Measurements from ENCODE around the gene IQSEC3.

Gene IQSEC3

DNA sequence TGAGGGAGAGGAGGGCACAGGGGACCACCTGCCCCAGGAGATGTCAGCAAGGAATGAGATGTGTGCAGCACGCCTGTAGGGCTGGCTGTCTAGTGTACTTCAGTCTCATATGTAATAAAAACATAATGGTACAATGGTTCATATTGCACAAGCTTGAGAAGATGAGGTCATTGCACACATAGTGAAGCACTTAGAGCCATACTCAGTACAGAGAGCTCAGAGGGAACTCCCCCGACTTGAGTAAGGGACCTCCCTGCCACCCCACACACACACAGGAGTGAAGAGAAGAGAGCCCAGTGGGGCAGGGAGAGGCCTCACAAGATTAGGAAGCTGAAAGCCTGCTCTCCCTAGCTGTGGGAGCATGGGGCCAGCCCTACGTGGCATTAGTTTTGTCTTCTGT is 85.9 kb downstream of the IQSEC3 start:
- H3K9me3 Mint-ChIP-seq = no peaks in the 10 kb centered on the region
- H3K27me3 Mint-ChIP-seq (ENCODE audit: low read depth) = peaks cover 17% of the 10 kb centered on the region
- no peak overlapping the region for H3K4me3 Mint-ChIP-seq
- H3K27ac Mint-ChIP-seq = peak overlapping the region in 1 of 3 experiments; percentile 28
- TF ChIP-seq, protein P1, sequence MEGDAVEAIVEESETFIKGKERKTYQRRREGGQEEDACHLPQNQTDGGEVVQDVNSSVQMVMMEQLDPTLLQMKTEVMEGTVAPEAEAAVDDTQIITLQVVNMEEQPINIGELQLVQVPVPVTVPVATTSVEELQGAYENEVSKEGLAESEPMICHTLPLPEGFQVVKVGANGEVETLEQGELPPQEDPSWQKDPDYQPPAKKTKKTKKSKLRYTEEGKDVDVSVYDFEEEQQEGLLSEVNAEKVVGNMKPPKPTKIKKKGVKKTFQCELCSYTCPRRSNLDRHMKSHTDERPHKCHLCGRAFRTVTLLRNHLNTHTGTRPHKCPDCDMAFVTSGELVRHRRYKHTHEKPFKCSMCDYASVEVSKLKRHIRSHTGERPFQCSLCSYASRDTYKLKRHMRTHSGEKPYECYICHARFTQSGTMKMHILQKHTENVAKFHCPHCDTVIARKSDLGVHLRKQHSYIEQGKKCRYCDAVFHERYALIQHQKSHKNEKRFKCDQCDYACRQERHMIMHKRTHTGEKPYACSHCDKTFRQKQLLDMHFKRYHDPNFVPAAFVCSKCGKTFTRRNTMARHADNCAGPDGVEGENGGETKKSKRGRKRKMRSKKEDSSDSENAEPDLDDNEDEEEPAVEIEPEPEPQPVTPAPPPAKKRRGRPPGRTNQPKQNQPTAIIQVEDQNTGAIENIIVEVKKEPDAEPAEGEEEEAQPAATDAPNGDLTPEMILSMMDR (IDR thresholded peaks at IDR 0.05; ENCODE audit: unreplicated experiment in 3 of 3) = no peak
- peaks cover 24% of the 10 kb centered on the region for H3K4me1 Mint-ChIP-seq
- no peaks in the 10 kb centered on the region for H3K36me3 Mint-ChIP-seq (ENCODE audit: low read depth)

DNA sequence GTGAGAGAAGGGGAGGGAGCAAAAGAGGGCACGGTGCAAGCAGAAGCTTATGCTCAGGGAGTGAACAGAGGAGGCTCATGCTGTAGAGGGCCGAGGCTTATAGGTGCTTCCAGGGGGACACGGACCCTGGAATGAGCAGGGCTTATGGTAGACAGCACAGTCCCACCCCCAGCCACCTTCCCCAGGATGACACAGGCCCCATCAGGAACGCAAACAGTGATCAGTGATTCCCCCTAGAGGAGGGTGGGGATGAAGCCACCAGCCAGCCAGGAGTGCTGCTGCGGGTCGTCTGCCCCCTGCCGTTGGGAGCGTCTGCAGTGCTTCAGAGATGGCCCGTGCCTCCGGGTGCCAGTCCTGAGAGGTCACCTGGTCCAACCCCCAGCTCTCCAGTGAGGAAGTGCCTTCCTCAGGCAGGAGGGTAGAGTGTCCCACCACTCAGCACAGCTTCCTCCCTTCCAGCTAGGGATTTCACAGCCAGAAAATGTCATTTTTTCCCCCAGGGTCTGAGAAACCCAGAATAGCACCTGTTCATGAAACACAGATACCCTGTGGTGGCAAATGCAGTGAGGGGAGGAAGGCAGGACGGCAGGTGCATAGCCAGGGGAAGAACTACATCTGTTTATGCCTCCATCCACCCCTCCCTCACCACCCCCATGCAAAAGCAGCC is 86.6 kb downstream of the IQSEC3 start:
- TF ChIP-seq, protein P1 (IDR thresholded peaks at IDR 0.05; ENCODE audit: unreplicated experiment in 3 of 3) = peak; percentile 75 to 88 (median 79)
- H3K36me3 Mint-ChIP-seq (ENCODE audit: low read depth) = no peaks in the 10 kb centered on the region
- no peak overlapping the region for H3K4me3 Mint-ChIP-seq
- H3K27ac Mint-ChIP-seq = peak overlapping the region in 2 of 3 experiments; percentile 28 to 45
- no peaks in the 10 kb centered on the region for H3K9me3 Mint-ChIP-seq
- peaks cover 17% of the 10 kb centered on the region for H3K27me3 Mint-ChIP-seq (ENCODE audit: low read depth)
- peaks cover 24% of the 10 kb centered on the region for H3K4me1 Mint-ChIP-seq

DNA sequence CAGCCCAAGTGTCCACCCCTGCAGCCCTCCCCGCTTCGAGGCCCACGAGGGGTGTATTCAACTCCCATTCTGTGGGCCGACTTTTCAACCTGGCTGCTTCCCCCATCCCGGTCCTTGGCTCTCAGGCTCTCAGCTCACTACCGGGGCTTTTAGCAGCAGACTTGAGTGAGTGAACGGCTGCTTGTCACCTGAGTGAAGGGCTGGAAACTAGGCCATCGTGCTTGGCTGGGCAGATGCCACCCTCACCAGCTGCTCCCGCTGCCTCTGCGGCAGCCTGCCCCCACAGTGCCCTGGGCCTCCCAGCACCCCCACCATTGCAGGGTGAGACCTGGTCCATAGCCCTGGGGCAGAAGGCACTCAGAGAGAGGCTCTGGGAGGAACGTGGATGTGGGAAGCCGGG is 87.5 kb downstream of the IQSEC3 start:
- Mint-ChIP-seq H3K27me3 (ENCODE audit: low read depth) (peaks cover 17% of the 10 kb centered on the region), H3K4me1 (peaks cover 19% of the 10 kb centered on the region), H3K36me3 (ENCODE audit: low read depth) (no peaks in the 10 kb centered on the region), H3K9me3 (no peaks in the 10 kb centered on the region), H3K27ac (no peak overlapping the region), H3K4me3 (no peak overlapping the region)
- TF ChIP-seq, protein P1 (IDR thresholded peaks at IDR 0.05; ENCODE audit: unreplicated experiment in 3 of 3) = no peak

DNA sequence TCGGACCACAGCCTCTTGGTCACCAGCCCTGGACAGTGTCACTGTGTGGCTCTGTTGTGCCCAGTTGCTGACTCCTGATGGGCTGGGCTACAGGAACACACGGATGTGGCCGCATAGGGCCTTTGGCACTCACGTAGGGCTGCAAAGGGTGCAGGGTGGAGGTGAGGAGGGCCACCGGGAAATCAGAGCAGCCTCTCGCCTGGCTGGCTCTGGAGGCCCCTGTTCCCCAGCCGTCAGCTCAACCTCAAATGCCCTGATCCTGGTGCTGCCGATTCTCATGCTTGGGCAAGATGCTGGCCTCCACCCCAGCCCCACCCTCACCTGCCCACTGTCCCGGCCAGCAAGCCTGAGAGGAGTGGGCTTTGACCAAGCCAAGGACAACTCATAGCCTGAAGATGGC is 88.4 kb downstream of the IQSEC3 start:
- H3K36me3 Mint-ChIP-seq (ENCODE audit: low read depth) = no peaks in the 10 kb centered on the region
- peaks cover 12% of the 10 kb centered on the region for H3K27me3 Mint-ChIP-seq (ENCODE audit: low read depth)
- no peak overlapping the region for H3K4me3 Mint-ChIP-seq
- H3K4me1 Mint-ChIP-seq = peaks cover 19% of the 10 kb centered on the region
- no peaks in the 10 kb centered on the region for H3K9me3 Mint-ChIP-seq
- TF ChIP-seq, protein P1 (IDR thresholded peaks at IDR 0.05; ENCODE audit: unreplicated experiment in 3 of 3) = no peak
- H3K27ac Mint-ChIP-seq = peak overlapping the region in 1 of 3 experiments; percentile 17

DNA sequence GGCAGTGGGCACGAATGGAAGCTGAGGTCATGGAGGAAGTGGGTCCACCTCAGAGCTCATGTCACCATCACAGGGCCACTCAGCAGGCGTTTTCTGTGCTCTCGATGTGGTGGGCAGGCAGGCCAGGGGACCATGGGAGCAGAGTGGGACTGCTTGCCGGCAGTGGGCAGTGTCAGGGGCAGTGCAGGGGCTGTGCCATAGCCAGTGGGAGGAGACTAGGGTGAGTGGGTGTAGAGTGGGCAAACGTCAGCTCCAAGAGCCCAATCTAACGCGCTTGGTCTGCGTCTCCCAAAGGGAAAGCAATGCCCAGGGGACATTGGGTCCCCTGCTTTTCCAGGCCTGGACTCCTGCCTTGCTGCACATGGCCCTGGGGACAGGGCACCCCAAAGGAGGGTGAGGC is 89.1 kb downstream of the IQSEC3 start:
- peaks cover 12% of the 10 kb centered on the region for H3K27me3 Mint-ChIP-seq (ENCODE audit: low read depth)
- H3K36me3 Mint-ChIP-seq (ENCODE audit: low read depth) = no peaks in the 10 kb centered on the region
- TF ChIP-seq, protein P1 (IDR thresholded peaks at IDR 0.05; ENCODE audit: unreplicated experiment in 3 of 3) = no peak
- peaks cover 19% of the 10 kb centered on the region for H3K4me1 Mint-ChIP-seq
- no peaks in the 10 kb centered on the region for H3K9me3 Mint-ChIP-seq
- H3K4me3 Mint-ChIP-seq = no peak overlapping the region
- no peak overlapping the region for H3K27ac Mint-ChIP-seq

DNA sequence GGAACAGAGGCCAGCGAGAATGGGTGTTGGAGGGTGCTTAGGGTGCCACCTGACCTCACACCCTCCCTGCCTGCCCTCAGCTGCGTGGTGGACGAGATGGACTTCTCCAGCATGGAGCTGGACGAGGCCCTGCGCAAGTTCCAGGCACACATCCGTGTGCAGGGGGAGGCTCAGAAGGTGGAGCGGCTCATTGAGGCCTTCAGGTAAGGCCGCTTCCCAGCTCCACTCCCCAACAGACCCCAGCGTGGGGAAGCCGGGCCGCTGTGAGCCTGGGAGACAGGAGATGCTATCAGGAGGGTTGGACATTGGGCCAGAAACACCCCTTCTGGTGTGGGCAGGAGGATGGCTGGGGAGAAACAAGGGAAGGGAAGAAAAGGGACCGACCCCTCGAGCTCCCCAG is 90.4 kb downstream of the IQSEC3 start:
- no peaks in the 10 kb centered on the region for H3K9me3 Mint-ChIP-seq
- peaks cover 12% of the 10 kb centered on the region for H3K27me3 Mint-ChIP-seq (ENCODE audit: low read depth)
- peaks cover 19% of the 10 kb centered on the region for H3K4me1 Mint-ChIP-seq
- no peak overlapping the region for H3K4me3 Mint-ChIP-seq
- TF ChIP-seq, protein P1 (IDR thresholded peaks at IDR 0.05; ENCODE audit: unreplicated experiment in 3 of 3) = no peak
- H3K27ac Mint-ChIP-seq = no peak overlapping the region
- H3K36me3 Mint-ChIP-seq (ENCODE audit: low read depth) = no peaks in the 10 kb centered on the region
